Fibroblast of lung (primary cell): ENCODE results near the gene TCN1. TPM values are rescaled to one million over a fixed set of nuclear protein-coding genes. Genes with fewer than 3 reads are reported as not detected.

Experiments used
- DNase-seq, 2 donors: peaks; one replicate each; pipeline versions ENCODE4 v3.0.0 to v3.0.0-alpha.2; 2010; ENCODE audit warnings: low read depth in 2 of 2
- H2AFZ ChIP-seq: 2 replicates; pipeline ENCODE4 v1.5.1; 2012; ENCODE audit warnings: low read length, control low read depth, inconsistent platforms
- H3K27ac ChIP-seq: 2 replicates; pipeline ENCODE4 v1.5.1; 2011; ENCODE audit warnings: low read length, control low read depth; ENCODE audit not compliant: insufficient read depth
- H3K27me3 ChIP-seq: 2 replicates; pipeline ENCODE4 v1.5.1; 2011; ENCODE audit warnings: mild to moderate bottlenecking, low read length; ENCODE audit not compliant: control insufficient read depth, insufficient read depth
- H3K36me3 ChIP-seq: 2 replicates; pipeline ENCODE4 v1.5.1; 2011; ENCODE audit warnings: low read length; ENCODE audit not compliant: control insufficient read depth, insufficient read depth
- H3K4me1 ChIP-seq: 2 replicates; pipeline ENCODE4 v1.5.1; 2011; ENCODE audit warnings: low read length; ENCODE audit not compliant: control insufficient read depth, insufficient read depth; ENCODE audit errors: extremely low read depth
- H3K4me2 ChIP-seq: 2 replicates; pipeline ENCODE4 v1.5.1; 2011; ENCODE audit warnings: low read length, control low read depth; ENCODE audit not compliant: insufficient read depth; ENCODE audit errors: extremely low read depth
- H3K4me3 ChIP-seq, 4 experiments: fragments of 200-600 bp in 1 of 4; sonication (generic) in 1 of 4; replicated peaks in 1 of 4; 2 replicates each; pipeline ENCODE4 v1.5.1; 2011 to 2016; ENCODE audit warnings: low read length in 4 of 4, low read depth in 3 of 4, mild to moderate bottlenecking in 3 of 4, control low read depth in 2 of 4, inconsistent platforms in 1 of 4, mixed read lengths in 1 of 4; ENCODE audit not compliant: insufficient read depth in 1 of 4; ENCODE audit errors: control extremely low read depth in 1 of 4
- H3K79me2 ChIP-seq: 2 replicates; pipeline ENCODE4 v1.5.1; 2012; ENCODE audit warnings: mild to moderate bottlenecking, low read length, inconsistent platforms; ENCODE audit not compliant: control insufficient read depth, insufficient read depth
- H3K9ac ChIP-seq: 2 replicates; pipeline ENCODE4 v1.5.1; 2011; ENCODE audit warnings: mild to moderate bottlenecking, low read length, control low read depth; ENCODE audit not compliant: insufficient read depth
- H3K9me3 ChIP-seq: 2 replicates; pipeline ENCODE4 v1.5.1; 2012; ENCODE audit warnings: low read depth, low read length; ENCODE audit not compliant: control insufficient read depth, insufficient read depth
- H4K20me1 ChIP-seq: 2 replicates; pipeline ENCODE4 v1.5.1; 2011; ENCODE audit warnings: low read length; ENCODE audit not compliant: control insufficient read depth, insufficient read depth; ENCODE audit errors: extremely low read depth
- EZH2 ChIP-seq: IDR thresholded peaks from 2 replicates; pipeline ENCODE4 v1.5.1; 2012; ENCODE audit warnings: low read length, control low read depth, mild to moderate bottlenecking; ENCODE audit errors: missing control alignments
- polyA plus RNA-seq, 2 donors: library from polyadenylated mRNA; depleted of rRNA in 1 of 2; stranded (reverse) in 1 of 2; unstranded in 1 of 2; fragments of >200 nt; gene quantifications; 2 replicates each; pipeline ENCODE4 v1.2.1, GENCODE V29; 2011 to 2012; ENCODE audit warnings: missing spikeins in 1 of 2
- total RNA-seq: library from RNA; depleted of rRNA; stranded (reverse); fragments of >200 nt; gene quantifications from 2 replicates; pipeline ENCODE4 v1.2.1, GENCODE V29; 2014
- TF ChIP-seq, protein P1 (sequence below), 2 donors: IDR thresholded peaks in 1 of 2; conservative IDR thresholded peaks in 1 of 2; 1 replicate in 1 of 2; 2 replicates in 1 of 2; pipeline ENCODE4 v1.5.1; 2011 to 2012; ENCODE audit warnings: low read length in 2 of 2, control low read depth in 1 of 2, inconsistent platforms in 1 of 2, low read depth in 1 of 2, mild to moderate bottlenecking in 1 of 2

The TCN1 gene
- total and polyA plus RNA-seq, 2 donors (not counting 1 experiment from before 2014, with no cell fraction given) = not detected

DNA sequence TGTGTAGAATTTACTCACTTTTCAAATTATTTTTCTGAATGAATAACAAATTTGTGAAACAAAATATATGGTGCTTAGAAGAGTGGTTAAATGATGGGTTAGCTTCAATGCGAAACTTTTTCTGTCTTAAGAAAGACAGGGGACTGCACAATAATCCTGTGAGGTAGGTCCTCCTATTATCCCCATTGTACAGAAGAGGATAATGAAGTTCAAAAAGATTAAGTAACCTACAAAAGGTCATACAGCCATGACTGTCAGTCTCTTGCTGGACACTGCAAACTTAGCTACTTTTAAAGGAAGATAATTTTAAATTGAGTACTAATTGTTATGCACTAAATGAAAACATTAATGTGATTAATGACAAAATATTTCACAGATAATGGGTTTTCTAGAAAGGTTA lies 17.3 kb upstream of the TCN1 start:
- Histone ChIP-seq H2AFZ (no peak overlapping the region), H3K9ac (no peak overlapping the region), H3K9me3 (no peaks in the 10 kb centered on the region), H3K36me3 (no peaks in the 10 kb centered on the region), H3K27ac (no peak overlapping the region), H3K27me3 (no peaks in the 10 kb centered on the region), H3K4me2 (no peak overlapping the region), H3K79me2 (no peaks in the 10 kb centered on the region), H4K20me1 (no peaks in the 10 kb centered on the region), H3K4me3 (no peak overlapping the region), H3K4me1 (no peaks in the 10 kb centered on the region)
- TF ChIP-seq EZH2 = no peak
- TF ChIP-seq, protein P1, sequence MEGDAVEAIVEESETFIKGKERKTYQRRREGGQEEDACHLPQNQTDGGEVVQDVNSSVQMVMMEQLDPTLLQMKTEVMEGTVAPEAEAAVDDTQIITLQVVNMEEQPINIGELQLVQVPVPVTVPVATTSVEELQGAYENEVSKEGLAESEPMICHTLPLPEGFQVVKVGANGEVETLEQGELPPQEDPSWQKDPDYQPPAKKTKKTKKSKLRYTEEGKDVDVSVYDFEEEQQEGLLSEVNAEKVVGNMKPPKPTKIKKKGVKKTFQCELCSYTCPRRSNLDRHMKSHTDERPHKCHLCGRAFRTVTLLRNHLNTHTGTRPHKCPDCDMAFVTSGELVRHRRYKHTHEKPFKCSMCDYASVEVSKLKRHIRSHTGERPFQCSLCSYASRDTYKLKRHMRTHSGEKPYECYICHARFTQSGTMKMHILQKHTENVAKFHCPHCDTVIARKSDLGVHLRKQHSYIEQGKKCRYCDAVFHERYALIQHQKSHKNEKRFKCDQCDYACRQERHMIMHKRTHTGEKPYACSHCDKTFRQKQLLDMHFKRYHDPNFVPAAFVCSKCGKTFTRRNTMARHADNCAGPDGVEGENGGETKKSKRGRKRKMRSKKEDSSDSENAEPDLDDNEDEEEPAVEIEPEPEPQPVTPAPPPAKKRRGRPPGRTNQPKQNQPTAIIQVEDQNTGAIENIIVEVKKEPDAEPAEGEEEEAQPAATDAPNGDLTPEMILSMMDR (conservative IDR thresholded peaks at IDR 0.05 in 1 of 2, IDR thresholded peaks at IDR 0.05 in 1 of 2; ENCODE audit: low read depth in 1 of 2, low read length in 2 of 2) = no peak
- no peak for DNase-seq

DNA sequence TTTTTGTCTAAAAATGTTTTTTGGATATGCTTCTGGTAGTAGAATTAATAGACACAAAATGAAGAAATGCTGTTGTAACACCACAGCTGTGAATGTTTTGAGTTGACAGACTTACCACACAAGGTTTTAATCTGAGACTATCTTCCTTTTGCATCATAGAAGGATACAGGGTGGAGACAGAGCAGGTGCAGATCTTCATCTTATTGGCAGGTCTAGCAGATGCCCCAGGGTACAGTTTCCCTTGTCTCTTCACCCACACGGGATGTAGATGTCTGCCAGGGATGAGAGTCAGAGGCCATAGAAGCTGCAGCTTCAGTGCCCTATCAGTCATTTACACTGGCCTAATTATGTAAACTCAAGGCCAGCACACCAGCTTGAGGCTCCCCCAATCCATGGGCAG lies 13.3 kb upstream of the TCN1 start:
- no peaks in the 10 kb centered on the region for H3K4me1 ChIP-seq

DNA sequence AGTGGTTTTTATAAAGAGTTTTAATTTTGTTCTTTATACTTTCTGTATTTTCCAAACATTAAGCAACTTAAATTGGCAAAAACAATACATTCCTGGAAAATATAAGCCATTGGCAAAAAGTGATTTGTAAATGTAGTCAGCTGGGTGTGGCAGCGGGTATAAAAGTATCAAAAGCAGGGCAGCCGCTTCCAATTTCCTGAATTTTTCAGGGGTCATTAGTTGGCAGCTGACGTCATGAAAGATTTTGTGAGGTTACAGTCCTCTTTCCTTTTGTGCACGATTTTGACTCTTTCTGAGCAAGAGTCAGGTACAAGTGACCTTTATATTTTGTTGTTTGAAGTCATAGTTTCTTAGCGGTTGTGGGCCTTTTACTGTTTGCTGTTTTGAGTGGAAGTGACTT lies 12.3 kb upstream of the TCN1 start, which contains the start of gene OOSP3:
Gene OOSP3 (plus strand): TSS at position 208 of the 400 bp plus-strand sequence. CDS start 27 bp downstream, at position 235.
- H3K27me3 ChIP-seq = no peaks in the 10 kb centered on the region
- H3K36me3 ChIP-seq = no peaks in the 10 kb centered on the region
- no peaks in the 10 kb centered on the region for H4K20me1 ChIP-seq
- no peak within 1 kb of the TSS for H2AFZ ChIP-seq
- no peak for TF ChIP-seq EZH2
- TF ChIP-seq, protein P1 (conservative IDR thresholded peaks at IDR 0.05 in 1 of 2, IDR thresholded peaks at IDR 0.05 in 1 of 2; ENCODE audit: low read depth in 1 of 2, low read length in 2 of 2) = no peak
- no peak within 1 kb of the TSS for H3K4me3 ChIP-seq
- no peaks in the 10 kb centered on the region for H3K9me3 ChIP-seq
- no peak within 1 kb of the TSS for H3K4me2 ChIP-seq
- no peak for DNase-seq
- no peak within 1 kb of the TSS for H3K27ac ChIP-seq
- H3K79me2 ChIP-seq = no peaks in the 10 kb centered on the region
- H3K9ac ChIP-seq = no peak within 1 kb of the TSS
- H3K4me1 ChIP-seq = no peaks in the 10 kb centered on the region

More for the DNA sequence above, 13.3 kb upstream of the TCN1 start:
- Histone ChIP-seq H2AFZ (no peak overlapping the region), H3K4me3 (no peak overlapping the region), H3K36me3 (no peaks in the 10 kb centered on the region), H3K27me3 (no peaks in the 10 kb centered on the region), H3K9me3 (no peaks in the 10 kb centered on the region), H4K20me1 (no peaks in the 10 kb centered on the region), H3K27ac (no peak overlapping the region), H3K79me2 (no peaks in the 10 kb centered on the region), H3K4me2 (no peak overlapping the region), H3K9ac (no peak overlapping the region)
- TF ChIP-seq, protein P1 (conservative IDR thresholded peaks at IDR 0.05 in 1 of 2, IDR thresholded peaks at IDR 0.05 in 1 of 2; ENCODE audit: low read depth in 1 of 2, low read length in 2 of 2) = no peak
- TF ChIP-seq EZH2 = no peak
- DNase-seq = no peak
